GM12892 (cell line): ENCODE data around the gene GPX5.
"Not testable (repeated sequence)": the region's sequence is repeated elsewhere in the genome, so short reads cannot be mapped to it uniquely, and the experiment has no call there.

ENCODE experiments used
- DNase-seq: peaks from one replicate; pipeline ENCODE4 v3.0.0; 2011; ENCODE audit not compliant: insufficient read length
- FAIRE-seq: peaks from 2 replicates; lab custom pipeline; 2011; peaks lifted over from hg19 to GRCh38; lab: Jason Lieb, UNC
- POLR2A ChIP-seq: IDR thresholded peaks from 2 replicates; pipeline ENCODE4 v1.6.1; 2011; ENCODE audit warnings: low read depth, low read length, control low read depth
- POLR2AphosphoS5 ChIP-seq: IDR thresholded peaks from 2 replicates; pipeline ENCODE4 v1.6.1; 2011; ENCODE audit warnings: low read depth, low read length, control low read depth
- TAF1 ChIP-seq: IDR thresholded peaks from 2 replicates; pipeline ENCODE4 v1.6.1; 2011; ENCODE audit warnings: low read depth, mild to moderate bottlenecking, control low read depth, low read length, borderline replicate concordance

GPX5 gene

DNA sequence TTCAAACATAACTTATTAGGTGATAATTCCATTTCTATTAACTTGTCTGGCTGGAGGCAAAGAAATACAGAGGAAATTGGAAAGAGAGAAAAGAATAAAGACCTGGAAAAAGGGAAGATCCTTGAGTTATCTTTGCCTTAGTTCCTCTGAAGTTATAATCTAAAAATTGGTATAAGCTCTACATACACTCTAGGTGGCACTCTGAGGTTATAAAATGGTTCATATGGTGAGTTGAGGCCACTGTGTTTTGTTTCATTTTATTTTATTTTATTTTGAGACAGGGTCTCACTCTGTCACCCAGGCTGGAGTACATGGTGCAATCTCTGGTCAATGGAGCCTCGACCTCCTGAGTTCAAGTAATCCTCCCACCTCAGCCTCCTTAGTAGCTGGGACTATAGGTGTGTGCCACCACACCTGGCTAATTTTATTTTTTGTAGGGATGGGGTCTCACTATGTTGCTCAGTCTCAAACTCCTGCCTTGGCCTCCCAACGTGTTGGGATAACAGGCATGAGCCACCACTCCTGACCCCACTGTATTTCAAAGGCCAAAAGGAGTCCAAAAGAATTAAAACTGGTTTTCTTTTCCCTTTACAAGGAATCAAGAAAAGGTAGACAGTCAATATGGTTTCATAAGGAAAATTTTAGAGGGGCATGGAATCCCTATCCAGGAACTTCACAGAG is 29.4 kb upstream of the GPX5 start:
- TF ChIP-seq POLR2AphosphoS5 (no peak), TAF1 (no peak), POLR2A (no peak)
- FAIRE-seq (no peak), DNase-seq (no peak)

- DNase-seq (no peak), FAIRE-seq (no peak)
- no peak for TF ChIP-seq POLR2A
Observed at GRCh38 chr6:28497306-28497705, 28.4 kb upstream of the GPX5 start.

- no peak for TF ChIP-seq POLR2AphosphoS5
- no peak for TF ChIP-seq TAF1
- no peak for TF ChIP-seq POLR2A
- DNase-seq (no peak), FAIRE-seq (no peak)
Observed at GRCh38 chr6:28497893-28498292, 27.8 kb upstream of the GPX5 start.

DNA sequence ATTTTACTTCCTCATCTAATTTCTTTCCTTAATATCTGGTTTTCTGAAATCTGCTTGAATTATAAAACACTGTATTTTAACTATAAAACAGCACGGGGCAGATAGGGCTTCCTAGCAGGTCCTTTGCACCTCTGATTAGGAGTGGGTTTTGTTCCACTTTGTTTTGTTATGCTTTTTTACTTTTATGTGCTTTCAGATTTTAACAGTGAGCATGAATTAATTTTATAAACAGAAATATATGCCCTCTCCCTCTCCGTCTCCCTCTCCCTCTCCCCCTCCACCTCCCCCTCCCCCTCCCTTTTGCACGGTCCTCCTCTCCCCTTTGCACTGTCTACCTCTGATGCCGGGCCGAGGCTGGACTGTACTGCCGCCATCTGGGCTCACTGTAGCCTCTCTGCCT is 24.4 kb upstream of the GPX5 start:
- FAIRE-seq (no peak), DNase-seq (no peak)
- TF ChIP-seq TAF1 (no peak), POLR2AphosphoS5 (no peak), POLR2A (no peak)

- not testable (repeated sequence) for DNase-seq, FAIRE-seq
Observed at GRCh38 chr6:28502136-28502535, 23.5 kb upstream of the GPX5 start.

DNA sequence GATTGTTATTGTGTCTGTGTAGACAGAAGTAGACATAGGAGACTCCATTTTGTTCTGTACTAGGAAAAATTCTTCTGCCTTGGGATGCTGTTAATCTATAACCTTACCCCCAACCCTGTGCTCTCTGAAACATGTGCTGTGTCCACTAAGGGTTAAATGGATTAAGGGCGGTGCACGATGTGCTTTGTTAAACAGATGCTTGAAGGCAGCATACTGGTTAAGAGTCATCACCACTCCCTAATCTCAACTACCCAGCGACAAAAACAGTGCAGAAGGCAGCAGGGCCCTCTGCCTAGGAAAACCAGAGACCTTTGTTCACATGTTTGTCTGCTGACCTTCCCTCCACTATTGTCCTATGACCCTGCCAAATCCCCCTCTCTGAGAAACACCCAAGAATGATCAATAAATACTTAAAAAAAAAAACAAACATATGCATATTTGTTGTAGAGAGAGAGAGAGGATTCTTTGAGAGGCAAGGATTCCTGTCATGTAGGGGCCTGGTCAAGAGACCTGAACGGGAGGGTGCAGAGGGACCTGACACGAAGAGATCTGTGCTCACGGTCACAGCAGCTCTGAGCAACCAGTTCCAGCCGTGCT is 22.9 kb upstream of the GPX5 start:
- DNase-seq, FAIRE-seq: not testable (repeated sequence)

- TF ChIP-seq TAF1 (no peak), POLR2A (no peak)
- FAIRE-seq, result no peak
- DNase-seq, result no peak
Observed at GRCh38 chr6:28505733-28506132, 19.9 kb upstream of the GPX5 start.

- DNase-seq (no peak), FAIRE-seq (no peak)
- TF ChIP-seq POLR2AphosphoS5 (no peak), TAF1 (no peak), POLR2A (no peak)
Observed at GRCh38 chr6:28506807-28507475, 18.7 kb upstream of the GPX5 start.

GRCh38 chr6:28511628-28512300 is 13.9 kb upstream of the GPX5 start:
- FAIRE-seq, result no peak
- DNase-seq, result no peak
- no peak for TF ChIP-seq POLR2A
- no peak for TF ChIP-seq POLR2AphosphoS5
- TF ChIP-seq TAF1, result no peak

DNA sequence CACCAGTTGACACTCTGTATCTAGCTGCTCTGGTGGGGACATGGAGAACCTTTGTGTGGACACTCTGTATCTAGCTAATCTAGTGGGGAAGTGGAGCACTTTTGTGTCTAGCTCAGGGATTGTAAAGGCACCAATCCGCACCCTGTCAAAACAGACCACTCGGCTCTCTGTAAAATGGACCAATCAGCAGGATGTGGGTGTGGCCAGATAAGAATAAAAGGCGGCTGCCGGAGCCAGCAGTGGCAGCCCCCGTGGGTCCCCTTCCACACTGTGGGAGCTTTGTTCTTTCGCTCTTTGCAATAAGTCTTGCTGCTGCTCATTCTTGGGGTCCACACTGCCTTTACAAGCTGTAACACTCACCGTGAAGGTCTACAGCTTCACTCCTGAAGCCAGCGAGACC is 13.3 kb upstream of the GPX5 start:
- not testable (repeated sequence) for FAIRE-seq, DNase-seq

- no peak for FAIRE-seq
- no peak for DNase-seq
Observed at GRCh38 chr6:28515676-28516075, 10.0 kb upstream of the GPX5 start, which contains the start of gene GPX6. Gene GPX6, minus strand, starts transcription at chr6:28515793. Its CDS starts 50 bp downstream, at chr6:28515743.

DNA sequence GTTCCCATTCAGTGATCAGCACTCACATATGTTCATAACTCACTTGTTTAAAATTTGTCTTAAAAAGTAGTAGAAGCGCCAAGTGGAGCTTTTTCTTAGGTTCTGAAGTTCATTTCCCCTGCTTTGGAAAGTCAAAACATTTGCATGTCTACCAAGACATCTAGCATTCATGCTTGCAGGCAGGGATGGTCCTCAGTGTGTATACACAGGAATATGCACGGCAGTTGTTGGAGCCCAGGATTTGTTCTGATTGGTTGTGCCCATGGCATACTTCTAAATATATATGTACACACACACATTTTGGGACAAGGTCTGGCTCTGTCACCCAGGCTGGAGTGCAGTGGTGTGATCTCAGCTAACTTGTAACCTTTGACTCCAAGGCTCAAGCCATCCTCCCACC is 7.7 kb upstream of the GPX5 start:
- TF ChIP-seq POLR2A (no peak), TAF1 (no peak), POLR2AphosphoS5 (no peak)
- DNase-seq (no peak), FAIRE-seq (no peak)

More at GRCh38 chr6:28515676-28516075, 10.0 kb upstream of the GPX5 start, which contains the start of gene GPX6:
- no peak for TF ChIP-seq POLR2AphosphoS5
- TF ChIP-seq TAF1, result no peak
- TF ChIP-seq POLR2A, result no peak
